ENCODE results near the gene RBM5. TPM values are rescaled to one million over a fixed set of nuclear protein-coding genes. Genes with fewer than 3 reads are reported as not detected.

RBM5 gene
- total RNA-seq, 2 experiments from 2014 or later: 212 to 215 TPM

- H3K27ac Mint-ChIP-seq: no peak overlapping the region
- no peak overlapping the region for H3K4me3 Mint-ChIP-seq
- H3K4me1 Mint-ChIP-seq: no peaks in the 10 kb centered on the region
- ChIA-PET CTCF (no interaction called here), POLR2A (no interaction called here)
- no peaks in the 10 kb centered on the region for H3K36me3 Mint-ChIP-seq (ENCODE audit: low read depth)
- DNase-seq: no peak
- H3K9me3 Mint-ChIP-seq: no peaks in the 10 kb centered on the region
- peaks cover 15% of the 10 kb centered on the region for H3K27me3 Mint-ChIP-seq
Observed at GRCh38 chr3:50161320-50161719, 72.6 kb downstream of the RBM5 start.

GRCh38 chr3:50162034-50162883 is 73.5 kb downstream of the RBM5 start:
- no peak for DNase-seq
- no peaks in the 10 kb centered on the region for H3K36me3 Mint-ChIP-seq (ENCODE audit: low read depth)
- POLR2A ChIA-PET: no interaction called here
- CTCF ChIA-PET: interaction anchor here (0.6 to 1.8 kb wide), 2 partner anchors 32 to 110 kb away, joined by 3 to 5 read pairs; no protein-coding TSS in a partner anchor
- H3K27me3 Mint-ChIP-seq: peaks cover 12% of the 10 kb centered on the region
- no peaks in the 10 kb centered on the region for H3K4me1 Mint-ChIP-seq
- H3K4me3 Mint-ChIP-seq: no peak overlapping the region
- H3K9me3 Mint-ChIP-seq: no peaks in the 10 kb centered on the region
- no peak overlapping the region for H3K27ac Mint-ChIP-seq

GRCh38 chr3:50163572-50164455 is 75.1 kb downstream of the RBM5 start:
- H3K36me3 Mint-ChIP-seq (ENCODE audit: low read depth): no peaks in the 10 kb centered on the region

GRCh38 chr3:50164481-50164880 is 75.8 kb downstream of the RBM5 start:
- Mint-ChIP-seq H3K27ac (no peak overlapping the region), H3K27me3 (no peaks in the 10 kb centered on the region), H3K4me3 (no peak overlapping the region), H3K4me1 (no peaks in the 10 kb centered on the region), H3K36me3 (ENCODE audit: low read depth) (no peaks in the 10 kb centered on the region), H3K9me3 (no peaks in the 10 kb centered on the region)
- DNase-seq: no peak
- ChIA-PET CTCF (interaction anchor here (1.4 kb wide), 2 partner anchors 14 to 41 kb away, joined by 3 read pairs; no protein-coding TSS in a partner anchor), POLR2A (no interaction called here)

More at GRCh38 chr3:50163572-50164455, 75.1 kb downstream of the RBM5 start:
- ChIA-PET CTCF (interaction anchor here (0.6 to 1.8 kb wide), 4 partner anchors 13 to 250 kb away, joined by 3 to 5 read pairs (median 3); no protein-coding TSS in a partner anchor), POLR2A (no interaction called here)
- Mint-ChIP-seq H3K27me3 (no peaks in the 10 kb centered on the region), H3K4me3 (no peak overlapping the region), H3K9me3 (no peaks in the 10 kb centered on the region), H3K4me1 (no peaks in the 10 kb centered on the region), H3K27ac (no peak overlapping the region)
- DNase-seq: no peak

GRCh38 chr3:50164984-50165909 is 76.5 kb downstream of the RBM5 start:
- ChIA-PET CTCF (interaction anchor here (1.4 kb wide), 1 partner anchor 42 kb away, joined by 3 read pairs; no protein-coding TSS in a partner anchor), POLR2A (interaction anchor here (0.6 kb wide), 1 partner anchor 158 kb away, joined by 3 read pairs; no protein-coding TSS in a partner anchor)

GRCh38 chr3:50165910-50166538 is 77.3 kb downstream of the RBM5 start:
- ChIA-PET POLR2A (no interaction called here), CTCF (no interaction called here)
- H3K27me3 Mint-ChIP-seq: no peaks in the 10 kb centered on the region
- H3K27ac Mint-ChIP-seq: no peak overlapping the region
- H3K9me3 Mint-ChIP-seq: no peaks in the 10 kb centered on the region
- no peak overlapping the region for H3K4me3 Mint-ChIP-seq
- H3K4me1 Mint-ChIP-seq: no peaks in the 10 kb centered on the region
- no peaks in the 10 kb centered on the region for H3K36me3 Mint-ChIP-seq (ENCODE audit: low read depth)
- no peak for DNase-seq

More at GRCh38 chr3:50164984-50165909, 76.5 kb downstream of the RBM5 start:
- Mint-ChIP-seq H3K27ac (no peak overlapping the region), H3K4me3 (no peak overlapping the region), H3K27me3 (no peaks in the 10 kb centered on the region), H3K4me1 (no peaks in the 10 kb centered on the region), H3K9me3 (no peaks in the 10 kb centered on the region), H3K36me3 (ENCODE audit: low read depth) (no peaks in the 10 kb centered on the region)
- no peak for DNase-seq

- DNase-seq: no peak
- ChIA-PET POLR2A (no interaction called here), CTCF (no interaction called here)
- no peak overlapping the region for H3K27ac Mint-ChIP-seq
- H3K27me3 Mint-ChIP-seq: no peaks in the 10 kb centered on the region
- H3K36me3 Mint-ChIP-seq (ENCODE audit: low read depth): no peaks in the 10 kb centered on the region
- H3K4me1 Mint-ChIP-seq: no peaks in the 10 kb centered on the region
- H3K9me3 Mint-ChIP-seq: no peaks in the 10 kb centered on the region
- no peak overlapping the region for H3K4me3 Mint-ChIP-seq
Observed at GRCh38 chr3:50166620-50167019, 77.9 kb downstream of the RBM5 start.

- H3K4me3 Mint-ChIP-seq: no peak overlapping the region
- H3K4me1 Mint-ChIP-seq: no peaks in the 10 kb centered on the region
- H3K36me3 Mint-ChIP-seq (ENCODE audit: low read depth): no peaks in the 10 kb centered on the region
- H3K27ac Mint-ChIP-seq: no peak overlapping the region
- CTCF ChIA-PET: no interaction called here
- H3K27me3 Mint-ChIP-seq: no peaks in the 10 kb centered on the region
- H3K9me3 Mint-ChIP-seq: no peaks in the 10 kb centered on the region
- POLR2A ChIA-PET: no interaction called here
- no peak for DNase-seq
Observed at GRCh38 chr3:50167069-50167840, 78.5 kb downstream of the RBM5 start.

GRCh38 chr3:50167841-50168209 is 79.1 kb downstream of the RBM5 start:
- Mint-ChIP-seq H3K27me3 (no peaks in the 10 kb centered on the region), H3K27ac (no peak overlapping the region), H3K36me3 (ENCODE audit: low read depth) (no peaks in the 10 kb centered on the region), H3K4me3 (no peak overlapping the region), H3K9me3 (no peaks in the 10 kb centered on the region), H3K4me1 (no peaks in the 10 kb centered on the region)
- no peak for DNase-seq
- ChIA-PET CTCF (interaction anchor here (1.2 kb wide), 1 partner anchor 24 kb away, joined by 4 read pairs; no protein-coding TSS in a partner anchor), POLR2A (no interaction called here)

- Mint-ChIP-seq H3K27me3 (no peaks in the 10 kb centered on the region), H3K36me3 (ENCODE audit: low read depth) (no peaks in the 10 kb centered on the region), H3K9me3 (no peaks in the 10 kb centered on the region), H3K4me1 (no peaks in the 10 kb centered on the region), H3K4me3 (no peak overlapping the region), H3K27ac (no peak overlapping the region)
- ChIA-PET CTCF (interaction anchor here (1.2 kb wide), 1 partner anchor 24 kb away, joined by 4 read pairs; no protein-coding TSS in a partner anchor), POLR2A (no interaction called here)
- DNase-seq: no peak
Observed at GRCh38 chr3:50168388-50168787, 79.7 kb downstream of the RBM5 start.

All from activated CD4-positive, alpha-beta T cell treated with anti-CD3 and anti-CD28 coated beads, Interleukin-2, amount 10 ng/mL, durations not matched to agents 7 days and 5 days (primary cell).